Middle frontal gyrus (tissue), 1 donor: ENCODE measurements around the gene SFMBT2.
"Not testable (repeated sequence)": the region's sequence is repeated elsewhere in the genome, so short reads cannot be mapped to it uniquely, and the experiment has no call there.

ENCODE experiments used
- DNase-seq: peaks from one replicate; pipeline ENCODE4 v3.0.0-alpha.2; 2015; ENCODE audit warnings: low spot score; ENCODE audit errors: extremely low spot score

The SFMBT2 gene

GRCh38 chr10:7231509-7232414 is 179.1 kb downstream of the SFMBT2 start:
- no peak for DNase-seq

GRCh38 chr10:7230951-7231350 is 179.9 kb downstream of the SFMBT2 start:
- no peak for DNase-seq

GRCh38 chr10:7230036-7230435 is 180.8 kb downstream of the SFMBT2 start:
- no peak for DNase-seq

GRCh38 chr10:7225133-7225532 is 185.7 kb downstream of the SFMBT2 start:
- no peak for DNase-seq

GRCh38 chr10:7218968-7219367 is 191.9 kb downstream of the SFMBT2 start:
- DNase-seq: no peak

GRCh38 chr10:7212696-7213095 is 198.1 kb downstream of the SFMBT2 start:
- DNase-seq: not testable (repeated sequence)

GRCh38 chr10:7211857-7212577 is 198.8 kb downstream of the SFMBT2 start:
- DNase-seq: no peak

GRCh38 chr10:7210516-7210915 is 200.3 kb downstream of the SFMBT2 start:
- no peak for DNase-seq

GRCh38 chr10:7209458-7209857 is 201.4 kb downstream of the SFMBT2 start:
- DNase-seq: no peak

- DNase-seq: no peak
These were observed 204.3 kb downstream of the SFMBT2 start for GRCh38 chr10:7206412-7207100.

- no peak for DNase-seq
These were observed 205.2 kb downstream of the SFMBT2 start for GRCh38 chr10:7205656-7206055.

GRCh38 chr10:7202793-7203355 is 208.0 kb downstream of the SFMBT2 start:
- DNase-seq: no peak

GRCh38 chr10:7199152-7199760 is 211.6 kb downstream of the SFMBT2 start:
- no peak for DNase-seq

GRCh38 chr10:7196284-7196683 is 214.6 kb downstream of the SFMBT2 start:
- no peak for DNase-seq

GRCh38 chr10:7195118-7195517 is 215.7 kb downstream of the SFMBT2 start:
- DNase-seq: no peak

- DNase-seq: no peak
These were observed 216.3 kb downstream of the SFMBT2 start for GRCh38 chr10:7194571-7194970.

GRCh38 chr10:7193369-7193768 is 217.5 kb downstream of the SFMBT2 start:
- DNase-seq: no peak

GRCh38 chr10:7192831-7193361 is 217.9 kb downstream of the SFMBT2 start:
- DNase-seq: no peak

GRCh38 chr10:7192061-7192460 is 218.8 kb downstream of the SFMBT2 start:
- DNase-seq: no peak

GRCh38 chr10:7190772-7191171 is 220.1 kb downstream of the SFMBT2 start:
- not testable (repeated sequence) for DNase-seq

- no peak for DNase-seq
These were observed 220.9 kb downstream of the SFMBT2 start for GRCh38 chr10:7189909-7190308.
